SK-N-SH treated with all-trans-retinoic acid at 6 μM for 48 hours (cell line): ENCODE results near the gene SEC24D.

Experiments
- CSDC2 ChIP-seq: fragments of 250-450 bp; sonication (Bioruptor Pico); IDR thresholded peaks from 2 replicates; pipeline ENCODE4 v1.5.0; 2020; ENCODE audit warnings: mild to moderate bottlenecking, moderate library complexity
- GLIS3 ChIP-seq: fragments of 250-450 bp; sonication (Bioruptor Pico); IDR thresholded peaks from 2 replicates; pipeline ENCODE4 v1.5.0; 2020; ENCODE audit warnings: mild to moderate bottlenecking, moderate library complexity
- OSR1 ChIP-seq: fragments of 250-450 bp; sonication (Bioruptor Pico); IDR thresholded peaks from 2 replicates; pipeline ENCODE4 v1.8.0; 2022; ENCODE audit warnings: moderate library complexity, mild to moderate bottlenecking, inconsistent platforms
- RARB ChIP-seq: fragments of 250-450 bp; sonication (Bioruptor Pico); IDR thresholded peaks from 2 replicates; pipeline ENCODE4 v1.8.0; 2021; ENCODE audit warnings: mild to moderate bottlenecking, moderate library complexity
- SNAI2 ChIP-seq: fragments of 250-450 bp; sonication (Bioruptor Pico); IDR thresholded peaks from 2 replicates; pipeline ENCODE4 v1.5.0; 2020; ENCODE audit warnings: mild to moderate bottlenecking, moderate library complexity
- TCF4 ChIP-seq: fragments of 250-450 bp; sonication (Bioruptor Pico); IDR thresholded peaks from 2 replicates; pipeline ENCODE4 v1.8.0; 2021; ENCODE audit warnings: mild to moderate bottlenecking, moderate library complexity, borderline replicate concordance
- TOX ChIP-seq: fragments of 250-450 bp; sonication (Bioruptor Pico); IDR thresholded peaks from 2 replicates; pipeline ENCODE4 v1.8.0; 2021; ENCODE audit warnings: mild to moderate bottlenecking, moderate library complexity, borderline replicate concordance
- ZNF70 ChIP-seq: fragments of 450-650 bp; formaldehyde crosslinking; IDR thresholded peaks from 2 replicates; pipeline ENCODE4 v1.5.0; 2020; ENCODE audit warnings: mild to moderate bottlenecking, moderate library complexity
- TF ChIP-seq, protein P1 (sequence below): fragments of 250-450 bp; sonication (Bioruptor Pico); IDR thresholded peaks from 2 replicates; pipeline ENCODE4 v1.5.1; 2020; ENCODE audit warnings: low read depth, mild to moderate bottlenecking, moderate library complexity
- TF ChIP-seq, protein P2 (sequence below): fragments of 250-450 bp; sonication (Bioruptor Pico); IDR thresholded peaks from 2 replicates; pipeline ENCODE4 v1.8.0; 2020; ENCODE audit warnings: mild to moderate bottlenecking, moderate library complexity, borderline replicate concordance

DNA sequence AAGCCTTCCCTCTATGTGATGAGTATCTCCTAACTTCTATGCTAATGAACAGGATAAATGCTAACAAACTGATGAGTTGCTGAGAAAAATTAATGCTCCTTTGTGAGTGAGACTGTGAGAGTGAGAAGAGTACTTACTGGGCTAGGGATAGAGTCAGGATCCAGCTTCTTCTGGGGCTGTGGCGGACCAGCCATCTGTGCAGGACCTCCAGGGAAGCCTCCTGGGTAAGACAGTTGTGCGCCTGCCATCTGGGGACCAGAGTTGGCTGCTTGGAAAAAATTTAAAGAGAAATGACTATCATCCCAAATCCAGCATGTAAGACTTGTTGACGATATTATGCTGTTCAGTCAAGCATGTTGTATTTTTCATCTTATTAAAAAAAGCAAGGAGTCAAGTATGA lies 21.0 kb downstream of the SEC24D start:
- TF ChIP-seq RARB (CRISPR knock-in tag): no peak
- no peak for TF ChIP-seq ZNF70 (CRISPR knock-in tag)
- TF ChIP-seq TCF4 (CRISPR knock-in tag): no peak
- no peak for TF ChIP-seq OSR1 (CRISPR knock-in tag)
- no peak for TF ChIP-seq SNAI2 (CRISPR knock-in tag)
- TF ChIP-seq, protein P1, sequence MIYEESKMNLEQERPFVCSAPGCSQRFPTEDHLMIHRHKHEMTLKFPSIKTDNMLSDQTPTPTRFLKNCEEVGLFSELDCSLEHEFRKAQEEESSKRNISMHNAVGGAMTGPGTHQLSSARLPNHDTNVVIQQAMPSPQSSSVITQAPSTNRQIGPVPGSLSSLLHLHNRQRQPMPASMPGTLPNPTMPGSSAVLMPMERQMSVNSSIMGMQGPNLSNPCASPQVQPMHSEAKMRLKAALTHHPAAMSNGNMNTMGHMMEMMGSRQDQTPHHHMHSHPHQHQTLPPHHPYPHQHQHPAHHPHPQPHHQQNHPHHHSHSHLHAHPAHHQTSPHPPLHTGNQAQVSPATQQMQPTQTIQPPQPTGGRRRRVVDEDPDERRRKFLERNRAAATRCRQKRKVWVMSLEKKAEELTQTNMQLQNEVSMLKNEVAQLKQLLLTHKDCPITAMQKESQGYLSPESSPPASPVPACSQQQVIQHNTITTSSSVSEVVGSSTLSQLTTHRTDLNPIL (CRISPR knock-in tag): no peak
- TF ChIP-seq, protein P2, sequence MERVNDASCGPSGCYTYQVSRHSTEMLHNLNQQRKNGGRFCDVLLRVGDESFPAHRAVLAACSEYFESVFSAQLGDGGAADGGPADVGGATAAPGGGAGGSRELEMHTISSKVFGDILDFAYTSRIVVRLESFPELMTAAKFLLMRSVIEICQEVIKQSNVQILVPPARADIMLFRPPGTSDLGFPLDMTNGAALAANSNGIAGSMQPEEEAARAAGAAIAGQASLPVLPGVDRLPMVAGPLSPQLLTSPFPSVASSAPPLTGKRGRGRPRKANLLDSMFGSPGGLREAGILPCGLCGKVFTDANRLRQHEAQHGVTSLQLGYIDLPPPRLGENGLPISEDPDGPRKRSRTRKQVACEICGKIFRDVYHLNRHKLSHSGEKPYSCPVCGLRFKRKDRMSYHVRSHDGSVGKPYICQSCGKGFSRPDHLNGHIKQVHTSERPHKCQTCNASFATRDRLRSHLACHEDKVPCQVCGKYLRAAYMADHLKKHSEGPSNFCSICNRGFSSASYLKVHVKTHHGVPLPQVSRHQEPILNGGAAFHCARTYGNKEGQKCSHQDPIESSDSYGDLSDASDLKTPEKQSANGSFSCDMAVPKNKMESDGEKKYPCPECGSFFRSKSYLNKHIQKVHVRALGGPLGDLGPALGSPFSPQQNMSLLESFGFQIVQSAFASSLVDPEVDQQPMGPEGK (CRISPR knock-in tag): no peak
- TF ChIP-seq GLIS3 (CRISPR knock-in tag): no peak
- no peak for TF ChIP-seq TOX (CRISPR knock-in tag)
- TF ChIP-seq CSDC2 (CRISPR knock-in tag): no peak
